Mammary epithelial cell (primary cell): ENCODE data around the gene LACTB.

ENCODE experiments used
- EZH2 ChIP-seq: IDR thresholded peaks from 2 replicates; pipeline ENCODE4 v1.6.1; 2012; ENCODE audit warnings: low read length, inconsistent platforms, borderline replicate concordance
- TF ChIP-seq, protein P1 (sequence below), 2 donors: IDR thresholded peaks in 1 of 2; conservative IDR thresholded peaks in 1 of 2; 2 replicates each; pipeline ENCODE4 v1.5.1; 2011 to 2012; ENCODE audit warnings: inconsistent platforms in 2 of 2, low read length in 2 of 2, mild to moderate bottlenecking in 2 of 2, control low read depth in 1 of 2, low read depth in 1 of 2; ENCODE audit not compliant: insufficient read depth in 1 of 2; ENCODE audit errors: extremely low read depth in 1 of 2

DNA sequence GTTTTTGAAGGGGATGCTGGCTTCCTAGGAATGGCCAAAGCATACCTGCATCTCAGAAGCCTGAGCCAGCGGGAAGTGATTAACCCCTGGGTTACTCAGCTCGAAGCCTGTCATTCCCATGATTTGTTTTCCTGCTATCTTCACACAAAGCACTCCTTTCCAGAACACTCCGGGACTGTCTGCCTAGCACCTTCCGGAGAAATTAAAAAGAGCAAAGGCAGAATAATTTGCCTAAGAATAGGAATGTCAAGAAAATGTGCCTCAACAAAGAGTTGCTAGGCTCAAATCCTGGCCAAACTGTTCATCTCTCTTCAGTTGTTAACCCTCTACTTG, 45.0 kb upstream of the LACTB start:
- TF ChIP-seq, protein P1, sequence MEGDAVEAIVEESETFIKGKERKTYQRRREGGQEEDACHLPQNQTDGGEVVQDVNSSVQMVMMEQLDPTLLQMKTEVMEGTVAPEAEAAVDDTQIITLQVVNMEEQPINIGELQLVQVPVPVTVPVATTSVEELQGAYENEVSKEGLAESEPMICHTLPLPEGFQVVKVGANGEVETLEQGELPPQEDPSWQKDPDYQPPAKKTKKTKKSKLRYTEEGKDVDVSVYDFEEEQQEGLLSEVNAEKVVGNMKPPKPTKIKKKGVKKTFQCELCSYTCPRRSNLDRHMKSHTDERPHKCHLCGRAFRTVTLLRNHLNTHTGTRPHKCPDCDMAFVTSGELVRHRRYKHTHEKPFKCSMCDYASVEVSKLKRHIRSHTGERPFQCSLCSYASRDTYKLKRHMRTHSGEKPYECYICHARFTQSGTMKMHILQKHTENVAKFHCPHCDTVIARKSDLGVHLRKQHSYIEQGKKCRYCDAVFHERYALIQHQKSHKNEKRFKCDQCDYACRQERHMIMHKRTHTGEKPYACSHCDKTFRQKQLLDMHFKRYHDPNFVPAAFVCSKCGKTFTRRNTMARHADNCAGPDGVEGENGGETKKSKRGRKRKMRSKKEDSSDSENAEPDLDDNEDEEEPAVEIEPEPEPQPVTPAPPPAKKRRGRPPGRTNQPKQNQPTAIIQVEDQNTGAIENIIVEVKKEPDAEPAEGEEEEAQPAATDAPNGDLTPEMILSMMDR (conservative IDR thresholded peaks at IDR 0.05 in 1 of 2, IDR thresholded peaks at IDR 0.05 in 1 of 2; ENCODE audit: extremely low read depth in 1 of 2, insufficient read depth in 1 of 2, low read depth in 1 of 2, low read length in 2 of 2), result no peak
- no peak for TF ChIP-seq EZH2
